Peyer's patch (tissue), 4 donors: ENCODE data around the gene MPV17L.
"Not testable (repeated sequence)": the region's sequence is repeated elsewhere in the genome, so short reads cannot be mapped to it uniquely, and the experiment has no call there.

ENCODE experiments used
- CTCF ChIP-seq, 6 experiments: fragments of 450-650 bp in 4 of 6; fragments of 200-600 bp in 2 of 6; sonication (generic) in 1 of 6; IDR thresholded peaks; one replicate each; pipeline ENCODE4 v1.5.1; 2017 to 2019; ENCODE audit warnings: antibody characterized with exemption in 6 of 6, mild to moderate bottlenecking in 3 of 6, moderate library complexity in 1 of 6
- POLR2A ChIP-seq, 2 donors: fragments of 450-650 bp; IDR thresholded peaks; one replicate each; pipeline ENCODE4 v1.5.1; 2017; ENCODE audit warnings: antibody characterized with exemption in 2 of 2, mild to moderate bottlenecking in 2 of 2, moderate library complexity in 2 of 2

- TF ChIP-seq CTCF, POLR2A (IDR thresholded peaks at IDR 0.05): not testable (repeated sequence)
These were observed 43.8 kb upstream of the MPV17L start for GRCh38 chr16:15351745-15352144.
